ENCODE data around the gene SCGB3A1. TPM values are rescaled to one million over a fixed set of nuclear protein-coding genes. Genes with fewer than 3 reads are reported as not detected.

The SCGB3A1 gene
- total RNA-seq, 4 donors from 2014 or later: not detected

DNA sequence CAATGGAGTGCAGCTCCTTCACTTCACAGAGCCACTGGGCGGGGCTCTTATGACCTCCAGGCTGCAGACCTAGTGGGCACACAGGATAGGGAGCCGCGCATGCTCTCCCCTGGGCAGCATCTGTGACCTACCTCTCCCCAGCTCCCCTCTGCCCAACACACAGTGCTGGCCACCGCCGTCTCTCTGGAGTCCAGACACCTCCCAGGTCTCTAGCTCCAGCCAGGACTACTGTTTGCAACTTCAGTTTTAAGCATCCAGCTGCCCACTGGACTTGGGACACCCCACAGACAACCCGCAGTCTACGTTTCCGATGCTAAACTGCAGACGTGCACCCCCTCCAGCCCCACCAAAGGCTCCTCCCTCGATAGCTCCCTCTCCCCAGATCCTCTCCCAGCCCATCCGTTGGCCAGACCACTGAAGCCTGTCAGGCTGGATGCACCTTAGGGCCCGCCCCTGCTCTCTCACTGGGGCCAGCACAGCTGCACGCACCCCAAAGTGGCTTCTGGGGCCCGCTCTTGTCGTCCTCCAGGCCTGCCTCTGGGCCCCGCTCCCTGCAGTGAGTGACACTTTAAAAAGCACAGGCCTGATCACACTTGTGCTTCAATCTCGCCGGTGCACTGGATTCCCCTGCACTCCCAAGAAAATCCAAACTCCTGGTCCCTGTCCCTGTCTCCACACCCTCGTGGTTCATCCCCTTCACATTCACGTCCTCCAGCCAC lies 46.8 kb upstream of the SCGB3A1 start:
- no peak overlapping the region for H3K4me3 ChIP-seq
- no peak overlapping the region for H3K27ac ChIP-seq
- H3K9me3 ChIP-seq: no peaks in the 10 kb centered on the region
- H3K36me3 ChIP-seq: no peaks in the 10 kb centered on the region
- DNase-seq (no peak), ATAC-seq (no peak)
- intact Hi-C loops (cut with DNase I; ENCODE audit: low total_unique reads) (no loop called here), in situ Hi-C loops (cut with MboI; ENCODE audit: low sequenced_read_pairs in 4 of 4) (no loop called here)
- no peaks in the 10 kb centered on the region for H3K27me3 ChIP-seq
- H3K4me1 ChIP-seq: no peaks in the 10 kb centered on the region
- TF ChIP-seq POLR2A (IDR thresholded peaks at IDR 0.05): no peak
- TF ChIP-seq, protein P1, sequence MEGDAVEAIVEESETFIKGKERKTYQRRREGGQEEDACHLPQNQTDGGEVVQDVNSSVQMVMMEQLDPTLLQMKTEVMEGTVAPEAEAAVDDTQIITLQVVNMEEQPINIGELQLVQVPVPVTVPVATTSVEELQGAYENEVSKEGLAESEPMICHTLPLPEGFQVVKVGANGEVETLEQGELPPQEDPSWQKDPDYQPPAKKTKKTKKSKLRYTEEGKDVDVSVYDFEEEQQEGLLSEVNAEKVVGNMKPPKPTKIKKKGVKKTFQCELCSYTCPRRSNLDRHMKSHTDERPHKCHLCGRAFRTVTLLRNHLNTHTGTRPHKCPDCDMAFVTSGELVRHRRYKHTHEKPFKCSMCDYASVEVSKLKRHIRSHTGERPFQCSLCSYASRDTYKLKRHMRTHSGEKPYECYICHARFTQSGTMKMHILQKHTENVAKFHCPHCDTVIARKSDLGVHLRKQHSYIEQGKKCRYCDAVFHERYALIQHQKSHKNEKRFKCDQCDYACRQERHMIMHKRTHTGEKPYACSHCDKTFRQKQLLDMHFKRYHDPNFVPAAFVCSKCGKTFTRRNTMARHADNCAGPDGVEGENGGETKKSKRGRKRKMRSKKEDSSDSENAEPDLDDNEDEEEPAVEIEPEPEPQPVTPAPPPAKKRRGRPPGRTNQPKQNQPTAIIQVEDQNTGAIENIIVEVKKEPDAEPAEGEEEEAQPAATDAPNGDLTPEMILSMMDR (IDR thresholded peaks at IDR 0.05 in 4 of 5, conservative IDR thresholded peaks at IDR 0.05 in 1 of 5): no peak

DNA sequence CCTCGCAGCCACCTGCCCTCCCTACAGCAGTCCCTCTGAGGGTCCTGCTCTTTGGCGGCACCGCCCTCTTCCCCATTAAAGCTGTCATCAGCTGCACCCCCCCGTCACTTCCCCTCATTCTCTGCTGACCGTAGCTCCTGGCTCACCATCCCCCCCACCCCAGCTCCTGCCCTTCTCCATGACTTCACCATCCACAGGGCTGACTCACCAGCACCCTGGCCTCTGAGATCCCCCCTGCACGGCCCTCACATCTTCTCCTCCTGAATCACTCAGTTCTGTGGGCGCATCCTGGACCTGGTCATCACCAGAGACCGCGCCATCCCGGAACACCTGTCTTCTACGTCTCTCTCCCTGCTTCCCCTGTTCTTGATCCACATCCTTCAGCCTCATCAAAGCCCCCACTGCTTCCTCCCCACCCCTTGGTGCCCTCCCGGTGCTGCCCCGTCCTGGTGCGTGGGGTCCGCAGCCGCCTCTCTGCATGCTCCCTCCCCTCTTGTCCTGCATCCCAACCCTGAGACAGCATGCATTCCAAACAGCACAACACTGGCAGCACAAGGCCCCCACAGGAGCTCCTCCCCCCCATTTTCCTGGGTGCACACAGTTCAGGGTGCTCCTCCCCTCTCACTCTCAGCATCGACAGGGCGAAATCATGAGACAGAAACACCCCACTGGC lies 45.2 kb upstream of the SCGB3A1 start:
- ATAC-seq: no peak

DNA sequence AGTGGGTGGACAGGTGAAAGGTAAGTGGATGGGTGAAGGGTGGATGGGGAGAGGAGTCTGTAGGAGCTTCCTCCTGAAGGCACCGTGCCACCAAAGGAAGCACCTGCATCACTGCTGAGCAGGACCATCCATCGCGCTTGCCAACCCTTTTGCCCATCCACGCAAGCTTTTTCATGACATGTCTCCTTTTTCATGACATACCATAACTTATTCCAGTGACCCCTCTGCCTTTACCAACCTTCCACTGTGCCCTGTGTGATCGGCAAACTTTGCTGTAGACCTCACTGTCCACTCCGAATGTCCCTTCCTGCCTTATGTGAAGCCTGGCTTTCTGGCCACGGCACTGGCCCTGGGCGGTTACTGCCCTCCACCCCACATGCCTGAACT lies 44.7 kb upstream of the SCGB3A1 start:
- no peak for TF ChIP-seq POLR2A (IDR thresholded peaks at IDR 0.05)
- DNase-seq: no peak

More for the DNA sequence above, 45.2 kb upstream of the SCGB3A1 start:
- Histone ChIP-seq H3K4me1 (no peaks in the 10 kb centered on the region), H3K27me3 (no peaks in the 10 kb centered on the region), H3K9me3 (no peaks in the 10 kb centered on the region), H3K4me3 (no peak overlapping the region), H3K27ac (no peak overlapping the region), H3K36me3 (no peaks in the 10 kb centered on the region)
- TF ChIP-seq, protein P1 (IDR thresholded peaks at IDR 0.05 in 4 of 5, conservative IDR thresholded peaks at IDR 0.05 in 1 of 5): no peak
- no peak for TF ChIP-seq POLR2A (IDR thresholded peaks at IDR 0.05)
- peak in 1 of 2 donors; percentile 1 for DNase-seq
- in situ Hi-C loops (cut with MboI; ENCODE audit: low sequenced_read_pairs in 4 of 4) (no loop called here), intact Hi-C loops (cut with DNase I; ENCODE audit: low total_unique reads) (no loop called here)

DNA sequence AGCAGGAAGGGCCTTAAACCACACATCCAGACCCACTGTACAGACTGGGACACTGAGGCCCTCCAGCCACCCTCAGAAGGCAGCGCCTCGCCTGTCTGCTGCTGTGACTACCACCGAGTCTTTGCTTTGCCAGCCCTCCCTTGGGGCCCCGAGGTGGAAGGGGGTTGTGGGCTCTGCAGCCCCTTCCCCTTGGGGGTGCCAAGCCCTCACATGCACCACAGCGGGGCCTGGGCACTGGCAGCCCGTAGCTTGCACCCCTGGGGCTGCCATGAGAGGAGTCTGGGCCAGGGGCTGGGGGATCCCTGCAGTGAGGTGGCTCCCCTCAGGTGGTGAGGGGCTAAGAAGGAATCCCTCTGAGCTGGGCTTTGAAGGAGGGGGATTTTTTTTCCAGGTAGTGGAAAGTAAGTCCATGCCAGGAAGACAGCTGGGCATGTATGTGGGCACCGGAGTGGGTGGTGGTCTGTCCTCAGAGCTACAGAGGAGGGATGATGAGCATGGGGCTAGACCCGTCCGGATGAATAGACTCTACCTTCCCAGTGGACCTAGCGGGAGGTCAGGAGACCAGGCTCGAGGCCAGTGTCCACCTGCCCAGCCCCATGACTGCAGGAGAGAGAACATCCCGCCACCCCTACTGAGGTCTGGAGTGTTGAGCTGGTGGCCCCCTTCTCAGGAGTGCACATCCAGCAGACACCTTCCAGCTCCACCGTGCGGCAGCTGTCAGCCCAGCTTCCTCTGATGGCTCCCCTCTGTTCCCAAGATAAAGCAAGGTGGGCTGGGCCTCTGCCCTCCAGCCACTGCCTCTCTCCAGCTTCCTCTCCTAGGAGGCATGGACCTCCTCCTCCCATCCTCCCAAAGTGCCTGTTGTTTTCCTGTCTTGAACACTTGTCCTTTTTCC lies 42.2 kb upstream of the SCGB3A1 start:
- H3K27me3 ChIP-seq: no peaks in the 10 kb centered on the region
- no peaks in the 10 kb centered on the region for H3K9me3 ChIP-seq
- H3K36me3 ChIP-seq: no peaks in the 10 kb centered on the region
- H3K4me1 ChIP-seq: no peaks in the 10 kb centered on the region
- intact Hi-C loops (cut with DNase I; ENCODE audit: low total_unique reads): no loop called here
- TF ChIP-seq, protein P1 (IDR thresholded peaks at IDR 0.05 in 4 of 5, conservative IDR thresholded peaks at IDR 0.05 in 1 of 5): no peak
- no peak for TF ChIP-seq POLR2A (IDR thresholded peaks at IDR 0.05)
- H3K27ac ChIP-seq: no peak overlapping the region
- in situ Hi-C loops (cut with MboI; ENCODE audit: low sequenced_read_pairs in 4 of 4): no loop called here
- DNase-seq: no peak
- ATAC-seq: no peak
- H3K4me3 ChIP-seq: no peak overlapping the region

More for the DNA sequence above, 44.7 kb upstream of the SCGB3A1 start:
- intact Hi-C loops (cut with DNase I; ENCODE audit: low total_unique reads) (no loop called here), in situ Hi-C loops (cut with MboI; ENCODE audit: low sequenced_read_pairs in 4 of 4) (no loop called here)
- H3K9me3 ChIP-seq: no peaks in the 10 kb centered on the region
- H3K36me3 ChIP-seq: no peaks in the 10 kb centered on the region
- ATAC-seq: no peak
- H3K27me3 ChIP-seq: no peaks in the 10 kb centered on the region
- no peak overlapping the region for H3K27ac ChIP-seq
- no peak overlapping the region for H3K4me3 ChIP-seq
- no peaks in the 10 kb centered on the region for H3K4me1 ChIP-seq

DNA sequence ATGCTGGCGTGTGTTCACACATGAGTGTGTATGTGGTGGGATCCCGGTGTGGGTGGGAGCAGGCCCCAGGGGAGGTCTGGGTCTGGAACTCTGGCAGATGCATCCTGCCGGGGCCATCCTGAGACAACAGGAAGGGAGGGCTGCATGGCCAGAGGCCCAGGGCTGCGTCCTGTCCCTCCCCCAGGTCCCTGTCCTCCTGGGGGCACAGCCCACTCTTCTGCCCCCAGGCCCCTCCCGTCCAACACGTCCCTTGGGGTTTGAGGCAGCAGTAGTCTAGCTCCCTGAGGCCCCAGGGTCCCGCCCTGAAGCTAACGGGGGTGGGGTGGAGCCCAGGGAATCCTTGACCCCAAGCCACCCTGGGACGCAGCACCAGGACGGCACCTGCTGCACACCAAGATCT lies 41.5 kb upstream of the SCGB3A1 start:
- in situ Hi-C loops (cut with MboI; ENCODE audit: low sequenced_read_pairs in 4 of 4): no loop called here
- TF ChIP-seq POLR2A (IDR thresholded peaks at IDR 0.05): no peak
- TF ChIP-seq, protein P1 (IDR thresholded peaks at IDR 0.05 in 4 of 5, conservative IDR thresholded peaks at IDR 0.05 in 1 of 5): no peak
- Histone ChIP-seq H3K36me3 (no peaks in the 10 kb centered on the region), H3K4me1 (no peaks in the 10 kb centered on the region), H3K27ac (no peak overlapping the region), H3K9me3 (no peaks in the 10 kb centered on the region), H3K4me3 (no peak overlapping the region), H3K27me3 (no peaks in the 10 kb centered on the region)
- DNase-seq (no peak), ATAC-seq (no peak)
- intact Hi-C loops (cut with DNase I; ENCODE audit: low total_unique reads): no loop called here
